GM13977 (cell line): ENCODE results near the gene PLCXD3.
A peak's percentile ranks its signal among the peaks of the same experiment; 100 is the strongest.

ENCODE experiments used
- DNase-seq: peaks from one replicate; pipeline ENCODE4 v3.0.0; 2012; ENCODE audit warnings: low spot score
- CTCF ChIP-seq: IDR thresholded peaks from 2 replicates; pipeline ENCODE4 v1.5.1; 2012; ENCODE audit warnings: mild to moderate bottlenecking, control low read depth; ENCODE audit not compliant: insufficient read depth; ENCODE audit errors: extremely low read depth, missing control alignments
- in situ Hi-C: fragments of 300-500 bp; cut with MboI; formaldehyde crosslinking; loops from one replicate; pipeline ENCODE4 v1.12.0; 2022; ENCODE audit warnings: low sequenced_read_pairs, low pct_unique_long_range_greater_than_20kb, mixed read lengths, inconsistent platforms; ENCODE audit not compliant: unreplicated experiment

PLCXD3 gene

DNA sequence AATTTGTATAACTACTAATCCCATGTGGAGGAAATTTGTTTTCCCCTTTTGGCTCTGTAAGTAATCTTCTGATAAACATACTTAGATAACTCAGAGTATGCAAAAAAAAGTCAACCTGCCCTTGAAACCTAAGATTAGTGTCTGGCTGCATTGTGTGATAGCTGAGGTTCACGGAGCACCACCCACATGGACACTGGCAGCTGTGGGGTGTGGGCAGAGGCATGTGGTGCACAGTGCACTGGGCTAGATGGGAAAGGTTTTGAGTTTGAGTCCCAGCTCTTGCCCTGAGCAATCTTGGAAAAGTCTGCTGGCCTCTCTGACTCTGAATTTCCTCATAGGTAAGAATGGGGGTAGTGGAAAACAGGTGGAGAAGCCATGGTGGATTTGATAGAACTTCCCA, 75.1 kb downstream of the PLCXD3 start:
- no peak for DNase-seq
- in situ Hi-C loops = no loop called here
- no peak for TF ChIP-seq CTCF

GRCh38 chr5:41433552-41434181, 76.7 kb downstream of the PLCXD3 start:
- DNase-seq = no peak
- in situ Hi-C loops = no loop called here
- peak; percentile 39 for TF ChIP-seq CTCF

DNA sequence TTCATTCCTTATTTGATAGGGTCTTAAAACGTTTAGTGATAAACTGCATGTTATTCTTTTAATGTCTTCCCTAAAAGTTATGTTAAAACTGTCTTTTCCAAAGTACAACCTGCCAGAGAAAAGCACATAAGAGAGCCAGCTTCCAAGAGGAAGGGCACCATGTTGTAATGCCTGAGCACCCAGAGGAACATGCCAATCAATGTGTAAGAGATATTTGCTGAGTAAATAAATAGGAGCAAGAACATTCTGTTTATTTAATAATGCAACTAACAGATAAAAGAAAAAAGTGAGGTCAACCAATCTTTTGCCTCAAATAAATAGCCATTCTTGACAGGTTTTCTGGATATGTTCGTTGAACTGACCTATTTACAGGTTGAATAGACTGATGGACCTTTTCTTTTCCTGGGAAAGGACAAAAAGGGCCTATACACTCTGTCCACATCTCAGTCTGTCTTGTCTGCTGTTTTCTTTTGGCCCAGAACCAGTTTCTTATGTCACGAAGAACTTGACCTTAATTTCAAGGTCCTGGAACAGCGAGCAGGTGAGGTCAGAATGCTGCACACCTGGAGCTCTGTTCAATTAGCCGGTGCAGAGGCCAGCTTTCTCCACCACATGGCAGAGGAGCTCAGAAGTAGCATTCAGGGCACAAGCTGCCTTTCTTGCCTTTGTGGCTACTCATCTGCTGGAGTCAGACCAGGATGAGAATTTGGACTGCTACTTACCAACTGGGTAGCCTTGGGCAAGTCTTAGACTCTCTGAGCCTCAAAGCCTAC, 77.7 kb downstream of the PLCXD3 start:
- no peak for TF ChIP-seq CTCF
- in situ Hi-C loops = no loop called here
- DNase-seq = no peak

DNA sequence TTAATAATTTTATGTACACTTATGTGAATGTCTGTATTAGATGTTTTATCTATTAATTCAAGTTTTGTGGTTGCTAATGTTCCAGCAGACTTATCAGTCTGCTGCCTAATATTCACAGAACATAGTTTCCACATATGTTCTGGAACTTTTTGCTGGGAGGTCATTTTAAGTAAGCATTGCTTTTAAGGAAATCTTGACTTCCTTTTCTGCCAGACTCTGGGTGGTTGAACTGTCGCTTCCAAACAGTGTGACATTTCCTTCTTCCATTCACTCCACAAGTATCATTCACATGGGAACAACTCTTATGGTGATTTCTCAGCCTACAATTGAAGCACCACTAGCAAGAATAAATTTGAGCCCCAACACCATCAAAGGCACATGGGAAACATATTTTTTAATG, 82.9 kb downstream of the PLCXD3 start:
- in situ Hi-C loops = no loop called here
- no peak for DNase-seq
- TF ChIP-seq CTCF = no peak

GRCh38 chr5:41425736-41426135, 84.7 kb downstream of the PLCXD3 start:
- DNase-seq = no peak
- in situ Hi-C loops = no loop called here
- TF ChIP-seq CTCF = no peak

DNA sequence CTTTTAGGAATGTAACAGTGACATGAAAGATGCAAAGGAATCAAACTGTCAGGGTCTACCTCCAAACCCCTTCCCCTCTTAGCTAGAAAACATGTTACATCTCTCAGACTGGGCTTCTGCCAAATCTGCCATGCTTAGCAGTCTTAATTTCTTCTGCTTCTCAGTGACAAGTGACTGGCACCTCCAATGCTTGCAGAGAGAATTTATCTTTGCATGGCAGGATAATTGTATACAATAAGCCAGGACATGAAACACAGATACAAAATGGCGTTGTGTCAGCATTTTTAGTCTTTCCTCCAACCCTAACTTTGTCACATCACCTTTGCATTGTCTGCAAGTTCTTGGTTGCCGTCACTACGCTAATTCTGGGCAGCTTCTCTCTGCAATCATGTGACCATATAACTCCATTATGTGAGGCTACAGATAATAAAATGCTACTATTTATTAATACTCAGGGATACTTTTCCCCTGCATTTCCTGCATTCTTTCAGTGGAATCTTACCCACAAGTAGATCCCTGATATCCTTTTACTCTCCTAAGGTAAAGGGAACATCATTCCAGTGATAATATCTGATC, 89.8 kb downstream of the PLCXD3 start:
- DNase-seq = no peak
- no peak for TF ChIP-seq CTCF
- in situ Hi-C loops = no loop called here
